ENCODE results near the gene ADAMTSL3.

- TF ChIP-seq POLR2A (IDR thresholded peaks at IDR 0.05; ENCODE audit: low read length): no peak
- TF ChIP-seq GATA1 (IDR thresholded peaks at IDR 0.05; ENCODE audit: low read depth, low read length): no peak
These were observed 250.5 kb downstream of the ADAMTSL3 start for GRCh38 chr15:83904107-83905040.

Data from erythroblast (primary cell).